Measurements from ENCODE around the gene ERBB2. TPM values are rescaled to one million over a fixed set of nuclear protein-coding genes. Genes with fewer than 3 reads are reported as not detected.
A peak's percentile ranks its signal among the peaks of the same experiment; 100 is the strongest.

ERBB2 gene
- total RNA-seq, 1 experiment from 2014 or later = 43.3 TPM

GRCh38 chr17:39665642-39666224 is 34.1 kb upstream of the ERBB2 start:
- no peak for DNase-seq (ENCODE audit: low spot score)

- DNase-seq (ENCODE audit: low spot score) = no peak
Measured at GRCh38 chr17:39666231-39666600, 33.6 kb upstream of the ERBB2 start.

GRCh38 chr17:39666601-39667261 is 33.1 kb upstream of the ERBB2 start:
- DNase-seq (ENCODE audit: low spot score) = peak; percentile 49

- DNase-seq (ENCODE audit: low spot score) = no peak
Measured at GRCh38 chr17:39667262-39667944, 32.5 kb upstream of the ERBB2 start.

- no peak for DNase-seq (ENCODE audit: low spot score)
Measured at GRCh38 chr17:39667945-39668924, 31.6 kb upstream of the ERBB2 start, which contains the start of gene PNMT. PNMT (plus strand) TSS chr17:39668453; CDS start chr17:39668476, 23 bp downstream.

- no peak for DNase-seq (ENCODE audit: low spot score)
Measured at GRCh38 chr17:39669897-39670735, 29.7 kb upstream of the ERBB2 start.

- DNase-seq (ENCODE audit: low spot score) = no peak
Measured at GRCh38 chr17:39670746-39671145, 29.1 kb upstream of the ERBB2 start.

GRCh38 chr17:39671651-39672521 is 28.0 kb upstream of the ERBB2 start:
- DNase-seq (ENCODE audit: low spot score) = peak; percentile 53

GRCh38 chr17:39672522-39673334 is 27.1 kb upstream of the ERBB2 start:
- no peak for DNase-seq (ENCODE audit: low spot score)

GRCh38 chr17:39673335-39674081 is 26.4 kb upstream of the ERBB2 start:
- DNase-seq (ENCODE audit: low spot score) = no peak

- DNase-seq (ENCODE audit: low spot score) = no peak
Measured at GRCh38 chr17:39674179-39674578, 25.7 kb upstream of the ERBB2 start.

- DNase-seq (ENCODE audit: low spot score) = no peak
Measured at GRCh38 chr17:39674702-39675389, 25.0 kb upstream of the ERBB2 start.

- no peak for DNase-seq (ENCODE audit: low spot score)
Measured at GRCh38 chr17:39675390-39676082, 24.3 kb upstream of the ERBB2 start.

GRCh38 chr17:39676198-39676819 is 23.6 kb upstream of the ERBB2 start:
- DNase-seq (ENCODE audit: low spot score) = peak; percentile 53

GRCh38 chr17:39677072-39677471 is 22.8 kb upstream of the ERBB2 start:
- DNase-seq (ENCODE audit: low spot score) = no peak

- no peak for DNase-seq (ENCODE audit: low spot score)
Measured at GRCh38 chr17:39677542-39678339, 22.1 kb upstream of the ERBB2 start.

Measured in A172 (cell line).